Neutrophil (primary cell): ENCODE results near the gene FAM118A.

Source experiments
- H3K27ac ChIP-seq: fragments of 200-600 bp; sonication (generic); 2 replicates; pipeline ENCODE4 v1.5.1; 2016; ENCODE audit warnings: mild to moderate bottlenecking, moderate library complexity
- H3K27me3 ChIP-seq: fragments of 200-600 bp; sonication (generic); 2 replicates; pipeline ENCODE4 v1.6.0; 2016; ENCODE audit warnings: mild to moderate bottlenecking
- H3K36me3 ChIP-seq: fragments of 200-600 bp; sonication (generic); 2 replicates; pipeline ENCODE4 v1.5.1; 2017
- H3K4me1 ChIP-seq, 2 experiments: fragments of 200-600 bp in 1 of 2; sonication (generic) in 1 of 2; 1 replicate in 1 of 2; 2 replicates in 1 of 2; pipeline versions ENCODE4 v1.5.1 to v1.6.1; 2013 to 2016; ENCODE audit warnings: low read depth in 1 of 2, low read length in 1 of 2, mild to moderate bottlenecking in 1 of 2, moderate library complexity in 1 of 2; ENCODE audit not compliant: control insufficient read depth in 1 of 2, insufficient read depth in 1 of 2
- H3K4me3 ChIP-seq, 2 experiments: fragments of 200-600 bp in 1 of 2; sonication (generic) in 1 of 2; 1 replicate in 1 of 2; 2 replicates in 1 of 2; pipeline ENCODE4 v1.5.1; 2013 to 2016; ENCODE audit warnings: low read depth in 1 of 2, low read length in 1 of 2, mild to moderate bottlenecking in 1 of 2, moderate library complexity in 1 of 2
- H3K9me3 ChIP-seq: fragments of 200-600 bp; sonication (generic); 2 replicates; pipeline ENCODE4 v1.5.1; 2016
- CTCF ChIP-seq: fragments of 200-600 bp; sonication (generic); IDR thresholded peaks from 2 replicates; pipeline ENCODE4 v1.5.1; 2016; ENCODE audit warnings: antibody characterized with exemption

Gene FAM118A

GRCh38 chr22:45376009-45376408, 66.3 kb downstream of the FAM118A start:
- Histone ChIP-seq H3K4me1 (peaks cover 19% of the 10 kb centered on the region in 2 experiments), H3K27ac (peak overlapping the region; percentile 68)
- TF ChIP-seq CTCF, result no peak

GRCh38 chr22:45376703-45377102, 67.0 kb downstream of the FAM118A start:
- TF ChIP-seq CTCF, result no peak
- H3K27me3 ChIP-seq, result no peaks in the 10 kb centered on the region
- peak overlapping the region; percentile 68 for H3K27ac ChIP-seq
- H3K36me3 ChIP-seq, result no peaks in the 10 kb centered on the region
- peak overlapping the region in 1 of 2 experiments; percentile 19 for H3K4me3 ChIP-seq
- H3K4me1 ChIP-seq, result peaks cover 19% of the 10 kb centered on the region in 2 experiments
- H3K9me3 ChIP-seq, result no peaks in the 10 kb centered on the region

More at GRCh38 chr22:45376009-45376408, 66.3 kb downstream of the FAM118A start:
- H3K27me3 ChIP-seq, result no peaks in the 10 kb centered on the region
- no peaks in the 10 kb centered on the region for H3K9me3 ChIP-seq
- no peaks in the 10 kb centered on the region for H3K36me3 ChIP-seq
- H3K4me3 ChIP-seq, result no peak overlapping the region

- H3K27me3 ChIP-seq, result no peaks in the 10 kb centered on the region
- H3K4me1 ChIP-seq, result peaks cover 15 to 23% of the 10 kb centered on the region in 2 experiments
- H3K27ac ChIP-seq, result no peak overlapping the region
- no peaks in the 10 kb centered on the region for H3K9me3 ChIP-seq
- no peak for TF ChIP-seq CTCF
- H3K4me3 ChIP-seq, result no peak overlapping the region
- H3K36me3 ChIP-seq, result no peaks in the 10 kb centered on the region
These were observed 71.6 kb downstream of the FAM118A start for GRCh38 chr22:45381348-45381747.

GRCh38 chr22:45389546-45389945, 79.8 kb downstream of the FAM118A start:
- no peaks in the 10 kb centered on the region for H3K36me3 ChIP-seq
- H3K27ac ChIP-seq, result no peak overlapping the region
- H3K27me3 ChIP-seq, result no peaks in the 10 kb centered on the region
- H3K9me3 ChIP-seq, result no peaks in the 10 kb centered on the region
- H3K4me3 ChIP-seq, result no peak overlapping the region
- no peaks in the 10 kb centered on the region for H3K4me1 ChIP-seq
- TF ChIP-seq CTCF, result no peak
